HG03521 (cell line): Measurements from ENCODE around the gene PLEKHA6.

Experiments
- ATAC-seq: cut with Tn5 transposase; IDR thresholded peaks from one replicate; pipeline ENCODE4 v1.9.1; 2021; ENCODE audit warnings: mild to moderate bottlenecking, moderate library complexity; ENCODE audit not compliant: unreplicated experiment

Gene PLEKHA6

GRCh38 chr1:204287466-204287891, 72.2 kb downstream of the PLEKHA6 start:
- no peak for ATAC-seq

GRCh38 chr1:204286831-204287421, 72.8 kb downstream of the PLEKHA6 start:
- ATAC-seq = no peak

GRCh38 chr1:204286315-204286714, 73.4 kb downstream of the PLEKHA6 start:
- no peak for ATAC-seq

GRCh38 chr1:204285436-204286305, 74.1 kb downstream of the PLEKHA6 start:
- no peak for ATAC-seq

GRCh38 chr1:204284929-204285328, 74.8 kb downstream of the PLEKHA6 start:
- ATAC-seq = no peak

GRCh38 chr1:204283711-204284651, 75.7 kb downstream of the PLEKHA6 start:
- no peak for ATAC-seq

- no peak for ATAC-seq
These were observed 76.9 kb downstream of the PLEKHA6 start for GRCh38 chr1:204282761-204283221.

- no peak for ATAC-seq
These were observed 79.4 kb downstream of the PLEKHA6 start for GRCh38 chr1:204280099-204280961.

- ATAC-seq = no peak
These were observed 80.8 kb downstream of the PLEKHA6 start for GRCh38 chr1:204278958-204279357.

- no peak for ATAC-seq
These were observed 81.5 kb downstream of the PLEKHA6 start for GRCh38 chr1:204278251-204278650.

GRCh38 chr1:204277563-204278219, 82.0 kb downstream of the PLEKHA6 start:
- ATAC-seq = no peak

- no peak for ATAC-seq
These were observed 83.9 kb downstream of the PLEKHA6 start for GRCh38 chr1:204275695-204276370.

GRCh38 chr1:204274446-204274845, 85.3 kb downstream of the PLEKHA6 start:
- ATAC-seq = no peak

GRCh38 chr1:204272505-204272904, 87.2 kb downstream of the PLEKHA6 start:
- no peak for ATAC-seq

GRCh38 chr1:204271970-204272369, 87.8 kb downstream of the PLEKHA6 start:
- ATAC-seq = no peak

GRCh38 chr1:204268101-204268500, 91.6 kb downstream of the PLEKHA6 start:
- ATAC-seq = no peak

- ATAC-seq = no peak
These were observed 92.5 kb downstream of the PLEKHA6 start for GRCh38 chr1:204267191-204267601.

GRCh38 chr1:204266504-204267034, 93.2 kb downstream of the PLEKHA6 start:
- ATAC-seq = no peak

- no peak for ATAC-seq
These were observed 94.1 kb downstream of the PLEKHA6 start for GRCh38 chr1:204265665-204266064.
